IPS-15b (cell line): ENCODE data around the gene TICRR.
A peak's percentile ranks its signal among the peaks of the same experiment; 100 is the strongest.
"Not testable (repeated sequence)": the region's sequence is repeated elsewhere in the genome, so short reads cannot be mapped to it uniquely, and the experiment has no call there.

ENCODE experiments used
- H3K27me3 ChIP-seq: one replicate; pipeline ENCODE4 v1.6.1; 2013; ENCODE audit warnings: low read length; ENCODE audit not compliant: control insufficient read depth, insufficient read depth
- H3K36me3 ChIP-seq: one replicate; pipeline ENCODE4 v1.6.1; 2013; ENCODE audit warnings: low read length; ENCODE audit not compliant: control insufficient read depth, insufficient read depth
- H3K4me1 ChIP-seq: one replicate; pipeline ENCODE4 v1.6.1; 2013; ENCODE audit warnings: mild to moderate bottlenecking, low read length; ENCODE audit not compliant: control insufficient read depth, insufficient read depth
- H3K4me3 ChIP-seq: one replicate; pipeline ENCODE4 v1.5.1; 2013; ENCODE audit warnings: low read depth, low read length
- H3K9ac ChIP-seq: one replicate; pipeline ENCODE4 v1.6.1; 2013; ENCODE audit warnings: low read depth, mild to moderate bottlenecking, low read length
- H3K9me3 ChIP-seq: one replicate; pipeline ENCODE4 v1.6.1; 2013; ENCODE audit warnings: mild to moderate bottlenecking, low read length; ENCODE audit not compliant: control insufficient read depth, insufficient read depth

TICRR gene

GRCh38 chr15:89576417-89576773, 1.1 kb downstream of the TICRR start:
- H3K4me1 ChIP-seq, result peaks cover 9% of the 10 kb centered on the region
- no peaks in the 10 kb centered on the region for H3K9me3 ChIP-seq
- H3K27me3 ChIP-seq, result no peaks in the 10 kb centered on the region
- peak overlapping the region; percentile 73 for H3K9ac ChIP-seq
- H3K4me3 ChIP-seq, result peak overlapping the region; percentile 97
- H3K36me3 ChIP-seq, result peaks cover 14% of the 10 kb centered on the region

- no peaks in the 10 kb centered on the region for H3K9me3 ChIP-seq
Observed at GRCh38 chr15:89577776-89578115, 2.5 kb downstream of the TICRR start.

GRCh38 chr15:89578146-89578545, 2.9 kb downstream of the TICRR start:
- no peak overlapping the region for H3K9ac ChIP-seq
- H3K4me3 ChIP-seq, result peak overlapping the region; percentile 73
- H3K36me3 ChIP-seq, result peaks cover 18% of the 10 kb centered on the region
- no peaks in the 10 kb centered on the region for H3K9me3 ChIP-seq
- no peaks in the 10 kb centered on the region for H3K27me3 ChIP-seq
- peaks cover 12% of the 10 kb centered on the region for H3K4me1 ChIP-seq

More at GRCh38 chr15:89577776-89578115, 2.5 kb downstream of the TICRR start:
- Histone ChIP-seq H3K4me3 (peak overlapping the region; percentile 73), H3K36me3 (peaks cover 18% of the 10 kb centered on the region), H3K4me1 (peaks cover 12% of the 10 kb centered on the region), H3K9ac (no peak overlapping the region), H3K27me3 (no peaks in the 10 kb centered on the region)

GRCh38 chr15:89580747-89581146, 5.5 kb downstream of the TICRR start:
- H3K9ac ChIP-seq, H3K27me3 ChIP-seq, H3K9me3 ChIP-seq: not testable (repeated sequence)
- H3K4me1 ChIP-seq, result peaks cover 12% of the 10 kb centered on the region
- peak overlapping the region; percentile 8 for H3K4me3 ChIP-seq
- peaks cover 37% of the 10 kb centered on the region for H3K36me3 ChIP-seq

GRCh38 chr15:89586651-89587050, 11.4 kb downstream of the TICRR start:
- Histone ChIP-seq H3K36me3 (peaks cover 54% of the 10 kb centered on the region), H3K4me3 (no peak overlapping the region), H3K9ac (no peak overlapping the region), H3K9me3 (no peaks in the 10 kb centered on the region), H3K4me1 (peaks cover 1% of the 10 kb centered on the region), H3K27me3 (no peaks in the 10 kb centered on the region)

GRCh38 chr15:89587955-89588354, 12.7 kb downstream of the TICRR start:
- no peaks in the 10 kb centered on the region for H3K9me3 ChIP-seq
- no peaks in the 10 kb centered on the region for H3K27me3 ChIP-seq
- H3K36me3 ChIP-seq, result peaks cover 52% of the 10 kb centered on the region
- H3K4me1 ChIP-seq, result no peaks in the 10 kb centered on the region
- H3K4me3 ChIP-seq, result no peak overlapping the region
- H3K9ac ChIP-seq, result no peak overlapping the region

- Histone ChIP-seq H3K36me3 (peaks cover 43% of the 10 kb centered on the region), H3K27me3 (no peaks in the 10 kb centered on the region), H3K9ac (no peak overlapping the region), H3K9me3 (no peaks in the 10 kb centered on the region), H3K4me3 (no peak overlapping the region), H3K4me1 (no peaks in the 10 kb centered on the region)
Observed at GRCh38 chr15:89591834-89592233, 16.6 kb downstream of the TICRR start.

GRCh38 chr15:89593018-89593417, 17.7 kb downstream of the TICRR start:
- no peak overlapping the region for H3K4me3 ChIP-seq
- H3K9me3 ChIP-seq, result no peaks in the 10 kb centered on the region
- peaks cover 31% of the 10 kb centered on the region for H3K36me3 ChIP-seq
- H3K27me3 ChIP-seq, result no peaks in the 10 kb centered on the region
- no peak overlapping the region for H3K9ac ChIP-seq
- H3K4me1 ChIP-seq, result no peaks in the 10 kb centered on the region

- H3K9ac ChIP-seq, result no peak overlapping the region
- no peaks in the 10 kb centered on the region for H3K9me3 ChIP-seq
- no peak overlapping the region for H3K4me3 ChIP-seq
- H3K4me1 ChIP-seq, result no peaks in the 10 kb centered on the region
- H3K27me3 ChIP-seq, result no peaks in the 10 kb centered on the region
- H3K36me3 ChIP-seq, result peaks cover 35% of the 10 kb centered on the region
Observed at GRCh38 chr15:89599021-89599420, 23.8 kb downstream of the TICRR start.

- Histone ChIP-seq H3K27me3 (no peaks in the 10 kb centered on the region), H3K4me1 (no peaks in the 10 kb centered on the region), H3K9ac (no peak overlapping the region), H3K36me3 (peaks cover 6% of the 10 kb centered on the region), H3K4me3 (no peak overlapping the region), H3K9me3 (no peaks in the 10 kb centered on the region)
Observed at GRCh38 chr15:89611317-89611716, 36.0 kb downstream of the TICRR start.

GRCh38 chr15:89613031-89613430, 37.8 kb downstream of the TICRR start:
- H3K36me3 ChIP-seq, result peaks cover 19% of the 10 kb centered on the region
- no peak overlapping the region for H3K9ac ChIP-seq
- H3K4me1 ChIP-seq, result no peaks in the 10 kb centered on the region
- no peaks in the 10 kb centered on the region for H3K27me3 ChIP-seq
- no peak overlapping the region for H3K4me3 ChIP-seq
- H3K9me3 ChIP-seq, result no peaks in the 10 kb centered on the region

- H3K9ac ChIP-seq, result no peak overlapping the region
- H3K27me3 ChIP-seq, result no peaks in the 10 kb centered on the region
- H3K4me3 ChIP-seq, result no peak overlapping the region
- H3K9me3 ChIP-seq, result no peaks in the 10 kb centered on the region
- H3K36me3 ChIP-seq, result peaks cover 27% of the 10 kb centered on the region
- H3K4me1 ChIP-seq, result no peaks in the 10 kb centered on the region
Observed at GRCh38 chr15:89614164-89614563, 38.9 kb downstream of the TICRR start.

GRCh38 chr15:89615135-89615534, 39.9 kb downstream of the TICRR start:
- peaks cover 37% of the 10 kb centered on the region for H3K36me3 ChIP-seq
- no peaks in the 10 kb centered on the region for H3K4me1 ChIP-seq
- no peak overlapping the region for H3K9ac ChIP-seq
- H3K27me3 ChIP-seq, result no peaks in the 10 kb centered on the region
- no peak overlapping the region for H3K4me3 ChIP-seq
- no peaks in the 10 kb centered on the region for H3K9me3 ChIP-seq
